Femur (tissue), 1 donor: ENCODE data around the gene SLC1A3.

ENCODE experiments used
- DNase-seq: peaks from one replicate; pipeline ENCODE4 v3.0.0-alpha.2; 2017

The SLC1A3 gene

GRCh38 chr5:36722900-36723299 is 116.5 kb downstream of the SLC1A3 start:
- DNase-seq = no peak

- DNase-seq = no peak
These were observed 117.5 kb downstream of the SLC1A3 start for GRCh38 chr5:36723912-36724311.

- DNase-seq = peak; percentile 51
These were observed 118.3 kb downstream of the SLC1A3 start for GRCh38 chr5:36724467-36725332.

DNA sequence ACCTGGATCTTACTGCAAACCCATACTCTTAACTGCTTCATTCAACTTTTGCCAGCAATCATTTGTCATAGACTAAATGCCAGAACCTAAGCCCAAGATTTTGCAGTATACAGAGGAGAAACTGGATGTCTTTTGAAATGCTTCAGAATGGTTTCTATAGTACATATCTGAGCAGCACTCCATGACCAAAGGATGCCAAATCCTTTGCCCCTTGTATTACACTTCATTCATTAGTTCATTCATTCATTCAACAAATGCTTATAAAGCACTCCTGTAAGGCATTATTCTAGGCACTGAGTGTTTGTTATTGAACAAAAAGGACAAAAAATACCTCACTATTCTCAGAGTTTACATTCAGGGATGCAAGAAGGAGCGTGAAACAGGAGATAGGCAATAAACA is 119.9 kb downstream of the SLC1A3 start:
- no peak for DNase-seq

DNA sequence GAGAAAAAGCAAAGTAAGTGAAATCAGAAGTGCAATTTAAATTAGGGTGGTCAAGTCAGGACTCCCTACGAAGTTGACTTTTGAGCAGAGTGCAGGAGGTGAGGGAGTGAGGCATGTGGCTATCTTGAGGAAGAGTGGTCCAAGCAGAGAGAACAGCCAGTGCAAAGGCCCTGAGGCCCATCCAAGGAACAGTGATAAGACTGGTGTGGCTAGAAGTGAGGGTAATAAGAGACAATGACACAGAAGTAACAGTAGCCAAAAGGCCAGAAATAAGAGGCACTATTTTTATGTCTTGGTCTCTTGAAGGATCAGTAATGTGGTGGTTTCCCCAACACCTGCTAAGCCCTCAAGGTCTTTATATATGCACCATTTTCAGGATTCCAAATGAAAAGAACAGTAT is 120.4 kb downstream of the SLC1A3 start:
- no peak for DNase-seq

DNA sequence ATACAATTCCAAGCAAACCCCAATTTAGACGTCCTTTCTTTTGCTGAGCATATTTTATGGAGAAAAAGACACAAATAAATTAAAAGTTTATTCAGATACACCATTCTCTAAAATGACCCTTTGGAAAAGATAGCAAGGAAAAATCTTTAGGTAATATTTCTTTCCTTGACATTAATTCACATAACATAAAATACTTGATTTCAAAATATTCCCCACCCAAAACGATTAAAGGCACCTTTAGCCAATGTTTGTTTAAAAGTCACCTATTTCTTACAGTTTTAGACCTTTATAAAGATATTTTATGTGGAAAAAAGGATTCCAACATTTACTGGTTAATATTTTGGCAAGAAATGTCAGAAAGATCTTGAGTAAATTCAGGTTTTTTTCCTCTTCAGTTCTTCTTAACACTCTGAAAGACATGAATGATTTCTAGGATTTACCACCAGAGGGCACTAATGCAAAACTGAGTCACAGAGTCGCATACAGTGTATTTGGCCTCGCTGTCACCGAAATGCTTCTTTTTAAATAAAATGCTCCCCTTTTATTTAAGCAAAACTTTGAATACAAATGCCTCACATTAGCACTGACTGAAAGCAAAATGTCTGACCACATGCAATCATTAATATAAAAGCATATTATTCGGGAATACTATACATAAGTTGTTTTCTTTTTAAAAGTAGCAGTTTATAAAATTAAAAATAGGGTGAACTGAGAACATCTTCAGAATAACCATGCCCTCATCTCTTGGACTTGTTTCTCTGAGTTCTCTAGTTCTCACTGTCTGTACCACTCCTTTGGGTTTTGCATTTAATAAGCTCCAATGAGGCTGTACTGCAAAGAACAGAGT is 122.5 kb downstream of the SLC1A3 start:
- DNase-seq = no peak

DNA sequence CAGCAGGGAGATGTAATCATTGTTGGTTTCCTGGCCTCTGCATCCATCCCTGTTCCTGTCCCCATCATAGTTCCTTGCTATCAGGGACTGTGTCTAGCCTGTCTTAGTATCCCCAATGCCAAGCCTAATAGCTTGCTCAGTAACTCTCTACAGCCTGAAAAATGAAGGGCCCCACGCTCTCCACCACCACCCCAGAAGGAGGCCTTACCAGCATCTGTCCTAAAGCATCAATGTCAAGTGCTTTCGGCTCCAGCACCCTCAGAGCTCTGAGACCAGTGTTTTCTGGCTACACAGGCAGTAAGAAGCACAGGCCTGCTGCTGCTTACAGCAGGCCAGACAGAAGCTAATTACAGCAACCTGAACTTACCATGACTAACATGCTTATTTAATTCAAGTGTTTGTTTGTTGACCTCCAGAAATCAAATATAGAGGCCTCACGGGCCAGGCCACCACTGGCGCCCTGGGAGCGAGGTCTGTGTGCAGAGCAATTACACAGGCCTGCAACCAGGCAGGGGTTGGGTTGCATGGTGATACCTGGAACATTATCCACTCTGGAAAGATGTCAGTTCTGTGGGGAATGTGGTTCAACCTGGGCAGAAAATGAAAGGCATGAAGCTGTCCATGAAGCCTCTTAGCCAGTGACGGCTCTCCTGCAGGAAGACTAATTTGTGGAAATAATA is 124.3 kb downstream of the SLC1A3 start:
- no peak for DNase-seq

DNA sequence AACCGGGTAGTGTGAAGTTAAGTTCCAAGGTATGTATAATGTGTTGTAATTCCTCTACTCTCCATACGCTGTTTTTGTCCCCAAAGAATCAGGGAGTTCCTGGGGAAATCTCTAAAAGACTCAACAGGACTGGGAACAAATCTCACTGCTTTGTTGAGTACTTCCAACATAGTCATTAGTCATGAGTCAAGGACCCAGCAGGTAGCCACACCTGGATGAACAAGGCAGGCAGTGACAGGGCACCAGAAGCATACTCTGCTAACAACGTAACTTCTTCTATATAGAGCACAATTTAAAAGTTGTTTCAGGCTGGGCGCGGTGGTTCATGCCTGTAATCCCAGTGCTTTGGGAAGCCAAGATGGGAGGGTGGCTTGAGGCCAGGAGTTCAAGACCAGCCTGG is 126.8 kb downstream of the SLC1A3 start:
- no peak for DNase-seq

DNA sequence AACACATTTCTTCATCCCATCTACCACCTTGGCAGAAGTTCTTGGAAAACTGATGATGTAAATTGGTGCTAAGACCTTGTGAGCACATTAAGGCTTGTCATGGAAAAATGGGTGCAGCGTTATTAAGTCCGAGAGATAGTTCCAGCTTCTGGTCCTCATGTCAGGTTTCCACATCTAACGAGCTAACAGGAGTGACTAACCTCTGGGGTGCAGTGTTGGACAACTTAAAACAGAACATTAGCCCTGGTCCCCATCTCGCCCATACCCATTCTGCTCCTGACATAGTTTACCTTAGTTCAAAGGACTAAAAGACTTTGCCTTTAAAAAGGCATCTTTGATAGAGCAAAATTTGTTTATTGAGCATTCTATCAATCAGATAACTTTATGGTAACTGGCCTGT is 128.0 kb downstream of the SLC1A3 start:
- peak; percentile 26 for DNase-seq

DNA sequence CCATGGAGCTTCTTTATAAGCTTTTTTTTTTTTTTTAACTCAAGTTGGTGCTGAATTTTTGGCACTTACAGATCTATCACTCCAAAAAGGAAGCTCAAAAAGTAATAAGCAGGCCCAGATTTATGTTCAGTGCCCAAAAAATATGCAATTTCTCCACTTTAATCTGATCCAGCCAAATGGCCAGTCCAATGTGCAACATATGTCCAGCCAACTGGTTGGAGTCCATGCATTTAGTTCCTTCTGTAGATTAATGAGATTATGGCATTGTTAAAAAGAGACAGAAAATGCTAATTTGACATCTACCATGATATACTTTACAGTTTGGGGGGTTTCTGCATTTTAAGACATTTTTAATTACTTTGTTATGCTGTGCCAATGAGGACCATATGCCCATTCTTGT is 129.5 kb downstream of the SLC1A3 start:
- no peak for DNase-seq
